Panc1 (cell line): ENCODE measurements around the gene TRABD2B.

Source experiments
- CTCF ChIP-seq: fragments of 450-650 bp; IDR thresholded peaks from 2 replicates; pipeline ENCODE4 v1.5.1; 2017; ENCODE audit warnings: mild to moderate bottlenecking
- TF ChIP-seq, protein P1 (sequence below), 2 experiments: IDR thresholded peaks; 2 replicates each; pipeline ENCODE4 v1.6.1; 2011 to 2012; ENCODE audit warnings: low read depth in 2 of 2, control low read depth in 1 of 2, low read length in 1 of 2, mild to moderate bottlenecking in 1 of 2, moderate library complexity in 1 of 2; ENCODE audit not compliant: insufficient read depth in 1 of 2

GRCh38 chr1:47842228-47842919, 154.8 kb downstream of the TRABD2B start:
- no peak for TF ChIP-seq CTCF
- TF ChIP-seq, protein P1, sequence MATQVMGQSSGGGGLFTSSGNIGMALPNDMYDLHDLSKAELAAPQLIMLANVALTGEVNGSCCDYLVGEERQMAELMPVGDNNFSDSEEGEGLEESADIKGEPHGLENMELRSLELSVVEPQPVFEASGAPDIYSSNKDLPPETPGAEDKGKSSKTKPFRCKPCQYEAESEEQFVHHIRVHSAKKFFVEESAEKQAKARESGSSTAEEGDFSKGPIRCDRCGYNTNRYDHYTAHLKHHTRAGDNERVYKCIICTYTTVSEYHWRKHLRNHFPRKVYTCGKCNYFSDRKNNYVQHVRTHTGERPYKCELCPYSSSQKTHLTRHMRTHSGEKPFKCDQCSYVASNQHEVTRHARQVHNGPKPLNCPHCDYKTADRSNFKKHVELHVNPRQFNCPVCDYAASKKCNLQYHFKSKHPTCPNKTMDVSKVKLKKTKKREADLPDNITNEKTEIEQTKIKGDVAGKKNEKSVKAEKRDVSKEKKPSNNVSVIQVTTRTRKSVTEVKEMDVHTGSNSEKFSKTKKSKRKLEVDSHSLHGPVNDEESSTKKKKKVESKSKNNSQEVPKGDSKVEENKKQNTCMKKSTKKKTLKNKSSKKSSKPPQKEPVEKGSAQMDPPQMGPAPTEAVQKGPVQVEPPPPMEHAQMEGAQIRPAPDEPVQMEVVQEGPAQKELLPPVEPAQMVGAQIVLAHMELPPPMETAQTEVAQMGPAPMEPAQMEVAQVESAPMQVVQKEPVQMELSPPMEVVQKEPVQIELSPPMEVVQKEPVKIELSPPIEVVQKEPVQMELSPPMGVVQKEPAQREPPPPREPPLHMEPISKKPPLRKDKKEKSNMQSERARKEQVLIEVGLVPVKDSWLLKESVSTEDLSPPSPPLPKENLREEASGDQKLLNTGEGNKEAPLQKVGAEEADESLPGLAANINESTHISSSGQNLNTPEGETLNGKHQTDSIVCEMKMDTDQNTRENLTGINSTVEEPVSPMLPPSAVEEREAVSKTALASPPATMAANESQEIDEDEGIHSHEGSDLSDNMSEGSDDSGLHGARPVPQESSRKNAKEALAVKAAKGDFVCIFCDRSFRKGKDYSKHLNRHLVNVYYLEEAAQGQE (IDR thresholded peaks at IDR 0.05; ENCODE audit: insufficient read depth in 1 of 2, low read depth in 2 of 2, low read length in 1 of 2) = no peak
